ENCODE measurements around the gene AKAP13. TPM values are rescaled to one million over a fixed set of nuclear protein-coding genes. Genes with fewer than 3 reads are reported as not detected.

AKAP13 gene
- total RNA-seq, 4 donors from 2014 or later, result 105 to 167 (median 129) TPM

GRCh38 chr15:85554852-85555521 lies 174.6 kb downstream of the AKAP13 start:
- no peak for DNase-seq (ENCODE audit: low spot score in 2 of 2)
- no peak for TF ChIP-seq CTCF (IDR thresholded peaks at IDR 0.05)
- TF ChIP-seq POLR2A (IDR thresholded peaks at IDR 0.05), result no peak
- no peak overlapping the region for H3K4me3 ChIP-seq (ENCODE audit: low read depth, poor library complexity, severe bottlenecking)
- 85 to 87% methylated on average over 7 of the region's 7 CpGs for WGBS, 2 donors
- intact Hi-C loops (cut with DNase I; ENCODE audit: low total_unique reads), result no loop called here

DNA sequence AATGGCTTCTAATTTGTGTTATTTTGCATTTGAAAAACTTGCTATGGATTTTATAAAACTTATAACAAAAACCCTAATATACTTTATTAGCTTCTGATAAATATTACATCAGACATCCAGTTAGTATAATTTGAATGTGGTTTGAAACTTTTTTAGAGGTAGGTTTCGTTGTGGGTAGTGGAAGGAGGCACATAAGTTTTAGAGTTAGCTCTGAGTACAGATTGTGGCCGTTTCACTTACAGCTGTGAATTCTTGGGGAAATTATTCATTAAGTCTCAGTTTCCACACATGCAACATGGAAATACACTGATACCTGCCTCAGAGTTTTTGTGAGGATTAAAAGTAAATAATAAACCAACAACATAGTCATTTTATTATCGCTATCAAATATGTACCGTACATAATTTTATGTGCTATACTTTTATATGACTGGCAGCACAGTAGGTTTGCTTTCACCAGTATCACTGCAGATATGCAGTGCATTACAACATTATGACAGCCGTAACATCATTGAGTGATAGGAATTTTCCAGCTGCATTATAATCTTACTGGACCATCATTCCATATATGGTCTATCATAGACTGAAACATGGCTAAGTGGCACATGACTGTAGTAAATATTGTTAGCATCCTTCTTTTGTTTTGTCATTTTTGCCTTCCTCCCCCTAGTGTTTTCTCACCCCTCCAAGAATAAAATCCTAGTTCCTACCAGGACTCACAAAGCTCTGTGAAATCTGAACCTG lies 175.6 kb downstream of the AKAP13 start:
- intact Hi-C loops (cut with DNase I; ENCODE audit: low total_unique reads), result no loop called here
- WGBS, 2 donors, result 85 to 86% methylated on average over 5 of the region's 5 CpGs
- H3K4me3 ChIP-seq (ENCODE audit: low read depth, poor library complexity, severe bottlenecking), result no peak overlapping the region

DNA sequence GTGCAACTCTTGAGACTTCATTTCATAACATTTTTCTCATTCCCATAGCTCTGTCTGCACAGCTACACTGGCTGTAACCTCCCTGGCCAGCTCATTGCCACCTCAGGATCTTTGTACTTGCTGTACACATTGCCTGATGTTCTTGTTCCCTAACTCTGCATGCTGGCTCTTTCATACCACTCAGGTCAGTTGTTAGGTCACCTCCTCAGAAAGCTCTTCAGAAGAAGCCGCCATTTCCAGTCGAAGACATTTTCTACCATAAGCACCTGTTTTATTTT lies 176.2 kb downstream of the AKAP13 start:
- intact Hi-C loops (cut with DNase I; ENCODE audit: low total_unique reads), result no loop called here
- no peak overlapping the region for H3K4me3 ChIP-seq (ENCODE audit: low read depth, poor library complexity, severe bottlenecking)
- no peak for DNase-seq (ENCODE audit: low spot score in 2 of 2)
- TF ChIP-seq CTCF (IDR thresholded peaks at IDR 0.05) (no peak), POLR2A (IDR thresholded peaks at IDR 0.05) (no peak)
- 96 to 97% methylated on average over 2 of the region's 2 CpGs for WGBS, 2 donors

More for the DNA sequence above, 175.6 kb downstream of the AKAP13 start:
- TF ChIP-seq POLR2A (IDR thresholded peaks at IDR 0.05), result no peak
- TF ChIP-seq CTCF (IDR thresholded peaks at IDR 0.05), result no peak
- no peak for DNase-seq (ENCODE audit: low spot score in 2 of 2)

DNA sequence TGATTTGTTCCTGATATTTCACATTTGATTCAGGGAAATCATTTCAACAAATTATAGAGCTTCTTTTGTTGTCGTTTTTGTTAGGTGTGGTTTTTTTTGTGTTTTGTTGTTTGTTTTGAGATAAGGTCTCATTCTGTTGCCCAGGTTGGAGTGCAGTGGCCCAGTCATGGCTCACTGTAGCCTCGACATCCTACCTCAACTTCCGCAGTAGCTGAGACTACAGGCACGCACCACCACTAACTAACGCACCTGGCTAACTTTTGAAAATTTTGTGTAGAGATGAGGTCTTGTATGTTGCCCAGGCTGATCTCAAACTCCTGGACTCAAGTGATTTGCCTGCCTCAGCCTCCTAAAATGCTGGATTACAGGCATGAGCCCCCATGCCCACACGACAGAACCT lies 177.0 kb downstream of the AKAP13 start:
- no peak overlapping the region for H3K4me3 ChIP-seq (ENCODE audit: low read depth, poor library complexity, severe bottlenecking)
- DNase-seq (ENCODE audit: low spot score in 2 of 2), result no peak
- 81 to 84% methylated on average over 6 of the region's 6 CpGs for WGBS, 2 donors
- no peak for TF ChIP-seq POLR2A (IDR thresholded peaks at IDR 0.05)
- no peak for TF ChIP-seq CTCF (IDR thresholded peaks at IDR 0.05)
- intact Hi-C loops (cut with DNase I; ENCODE audit: low total_unique reads), result no loop called here

DNA sequence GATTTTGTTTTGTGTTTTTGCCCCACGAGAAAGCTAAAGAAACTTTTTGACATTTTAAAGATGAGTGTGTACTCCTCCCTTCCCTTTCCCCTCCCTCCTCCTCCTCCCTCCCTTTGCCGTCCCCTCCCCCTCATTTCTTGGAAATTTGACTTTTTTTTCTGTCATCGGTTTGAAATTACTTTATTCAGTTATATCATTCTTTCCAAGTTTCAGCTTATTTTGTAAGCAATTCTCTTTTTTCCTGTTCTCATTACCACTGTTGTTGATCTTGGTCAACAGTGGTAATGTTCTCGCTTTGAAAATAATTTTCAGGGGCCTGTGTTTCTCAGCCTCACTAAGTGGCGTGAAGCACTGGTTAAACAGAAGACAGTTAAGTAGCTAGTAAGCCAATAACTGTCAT lies 178.4 kb downstream of the AKAP13 start:
- 48 to 57% methylated on average over 5 of the region's 5 CpGs for WGBS, 2 donors
- no peak overlapping the region for H3K4me3 ChIP-seq (ENCODE audit: low read depth, poor library complexity, severe bottlenecking)

More for the DNA sequence above, 178.4 kb downstream of the AKAP13 start:
- no peak for TF ChIP-seq CTCF (IDR thresholded peaks at IDR 0.05)
- no peak for TF ChIP-seq POLR2A (IDR thresholded peaks at IDR 0.05)
- DNase-seq (ENCODE audit: low spot score in 2 of 2), result no peak
- intact Hi-C loops (cut with DNase I; ENCODE audit: low total_unique reads), result no loop called here
